Mucosa of descending colon (tissue), 3 donors: ENCODE results near the gene TTC7B. TPM values are rescaled to one million over a fixed set of nuclear protein-coding genes. Genes with fewer than 3 reads are reported as not detected.

Experiments
- ATAC-seq: fragments of 200-7000 bp; cut with Tn5 transposase; one replicate; pipeline ENCODE4 v1.9.1; 2020; ENCODE audit warnings: mild to moderate bottlenecking, moderate library complexity
- DNase-seq, 3 donors: peaks; one replicate each; pipeline ENCODE4 v3.0.0-alpha.2; 2020
- H3K36me3 ChIP-seq: fragments of 200-600 bp; one replicate; pipeline ENCODE4 v1.8.0; 2021; ENCODE audit warnings: low read depth, mild to moderate bottlenecking
- H3K4me1 ChIP-seq: fragments of 200-600 bp; one replicate; pipeline ENCODE4 v1.8.0; 2021; ENCODE audit warnings: low read depth, mild to moderate bottlenecking
- H3K4me3 ChIP-seq: fragments of 200-600 bp; one replicate; pipeline ENCODE4 v1.8.0; 2021; ENCODE audit warnings: mild to moderate bottlenecking
- H3K9me3 ChIP-seq: fragments of 200-600 bp; one replicate; pipeline ENCODE4 v1.8.0; 2021; ENCODE audit warnings: mild to moderate bottlenecking
- CTCF ChIP-seq: fragments of 200-600 bp; IDR thresholded peaks from one replicate; pipeline ENCODE4 v1.8.0; 2022; ENCODE audit warnings: antibody characterized with exemption, mild to moderate bottlenecking
- intact Hi-C, 2 donors: fragments of 100-400 bp; cut with DNase I in 1 of 2; cut with micrococcal nuclease in 1 of 2; formaldehyde crosslinking; loops; one replicate each; pipeline versions ENCODE4 v1.11.0 to v1.11.1; 2022; cut with DNase I, micrococcal nuclease
- total RNA-seq, 3 donors: library from RNA; stranded (reverse); fragmentation: NEBNext Ultra II Directional in 2 of 3; extraction: Animal tissue kit (Norgen Biotek cat#: 25700) in 2 of 3; gene quantifications; one replicate each; pipeline versions ENCODE4 v1.2.1 to v1.2.4, GENCODE V29; 2021 to 2023
- donor health status: DM: no; HTN: no; CAD: no; lungs with moderate emphysema.
- donor health status: DM: no; HTN: no; CAD: no.
- donor health status: DM: no; HTN: yes; CAD: no.

TTC7B gene
- total RNA-seq, 3 donors from 2014 or later, result 6.0 to 72.8 (median 10.0) TPM

- no peaks in the 10 kb centered on the region for H3K9me3 ChIP-seq
- no peak for ATAC-seq
- no peak for DNase-seq
- intact Hi-C loops, result no loop called here
- H3K36me3 ChIP-seq, result no peaks in the 10 kb centered on the region
- no peak overlapping the region for H3K4me3 ChIP-seq
- no peak for TF ChIP-seq CTCF
- no peaks in the 10 kb centered on the region for H3K4me1 ChIP-seq
Measured at GRCh38 chr14:90581745-90582144, 234.5 kb downstream of the TTC7B start.

- no peak overlapping the region for H3K4me3 ChIP-seq
- no peak for TF ChIP-seq CTCF
- H3K9me3 ChIP-seq, result no peaks in the 10 kb centered on the region
- H3K36me3 ChIP-seq, result no peaks in the 10 kb centered on the region
- ATAC-seq, result no peak
- no peak for DNase-seq
- intact Hi-C loops, result no loop called here
- no peaks in the 10 kb centered on the region for H3K4me1 ChIP-seq
Measured at GRCh38 chr14:90580377-90581335, 235.6 kb downstream of the TTC7B start.

GRCh38 chr14:90579816-90580215 lies 236.4 kb downstream of the TTC7B start:
- intact Hi-C loops, result no loop called here
- Histone ChIP-seq H3K4me1 (no peaks in the 10 kb centered on the region), H3K36me3 (no peaks in the 10 kb centered on the region), H3K9me3 (no peaks in the 10 kb centered on the region), H3K4me3 (no peak overlapping the region)
- ATAC-seq (no peak), DNase-seq (no peak)
- no peak for TF ChIP-seq CTCF

GRCh38 chr14:90579088-90579487 lies 237.1 kb downstream of the TTC7B start:
- Histone ChIP-seq H3K9me3 (no peaks in the 10 kb centered on the region), H3K4me3 (no peak overlapping the region), H3K4me1 (no peaks in the 10 kb centered on the region), H3K36me3 (no peaks in the 10 kb centered on the region)
- intact Hi-C loops, result no loop called here
- DNase-seq (no peak), ATAC-seq (no peak)
- TF ChIP-seq CTCF, result no peak

GRCh38 chr14:90578283-90578985 lies 237.8 kb downstream of the TTC7B start:
- H3K4me1 ChIP-seq, result no peaks in the 10 kb centered on the region
- no peaks in the 10 kb centered on the region for H3K36me3 ChIP-seq
- intact Hi-C loops, result no loop called here
- TF ChIP-seq CTCF, result no peak
- DNase-seq, result no peak
- H3K9me3 ChIP-seq, result no peaks in the 10 kb centered on the region
- no peak for ATAC-seq
- H3K4me3 ChIP-seq, result no peak overlapping the region
